HL-60 (cell line): ENCODE results near the gene CLIC6.

ENCODE experiments used
- DNase-seq, 2 experiments: peaks; one replicate each; pipeline ENCODE4 v3.0.0-alpha.2; 2010 to 2020; ENCODE audit warnings: low read depth in 1 of 2, low spot score in 1 of 2
- H3K27ac ChIP-seq: fragments of 250-450 bp; sonication (Bioruptor Pico); replicated peaks from 2 replicates; pipeline ENCODE4 v1.5.1; 2020; ENCODE audit warnings: mild to moderate bottlenecking, moderate library complexity
- H3K27me3 ChIP-seq: fragments of 250-450 bp; sonication (Bioruptor Pico); 2 replicates; pipeline ENCODE4 v1.5.1; 2021; ENCODE audit warnings: mild to moderate bottlenecking, moderate library complexity; ENCODE audit not compliant: insufficient read depth, poor library complexity, severe bottlenecking
- H3K4me3 ChIP-seq: replicated peaks from 2 replicates; pipeline ENCODE4 v1.5.1; 2011; ENCODE audit warnings: mild to moderate bottlenecking, control low read depth, low read length; ENCODE audit not compliant: insufficient read depth
- GABPA ChIP-seq: IDR thresholded peaks from 2 replicates; pipeline ENCODE4 v1.6.1; 2012; ENCODE audit warnings: low read depth
- POLR2AphosphoS5 ChIP-seq: IDR thresholded peaks from 2 replicates; pipeline ENCODE4 v1.6.1; 2012; ENCODE audit warnings: low read depth
- SPI1 ChIP-seq: IDR thresholded peaks from 2 replicates; pipeline ENCODE4 v1.6.1; 2012; ENCODE audit warnings: low read depth, mild to moderate bottlenecking, borderline replicate concordance
- TF ChIP-seq, protein P1 (sequence below): IDR thresholded peaks from 2 replicates; pipeline ENCODE4 v1.6.1; 2012; ENCODE audit warnings: low read depth; ENCODE audit not compliant: insufficient replicate concordance
- TF ChIP-seq, protein P2 (sequence below): IDR thresholded peaks from one replicate; pipeline ENCODE4 v1.5.1; 2011; ENCODE audit warnings: low read length, control low read depth, inconsistent platforms; ENCODE audit not compliant: insufficient read depth

Gene CLIC6

DNA sequence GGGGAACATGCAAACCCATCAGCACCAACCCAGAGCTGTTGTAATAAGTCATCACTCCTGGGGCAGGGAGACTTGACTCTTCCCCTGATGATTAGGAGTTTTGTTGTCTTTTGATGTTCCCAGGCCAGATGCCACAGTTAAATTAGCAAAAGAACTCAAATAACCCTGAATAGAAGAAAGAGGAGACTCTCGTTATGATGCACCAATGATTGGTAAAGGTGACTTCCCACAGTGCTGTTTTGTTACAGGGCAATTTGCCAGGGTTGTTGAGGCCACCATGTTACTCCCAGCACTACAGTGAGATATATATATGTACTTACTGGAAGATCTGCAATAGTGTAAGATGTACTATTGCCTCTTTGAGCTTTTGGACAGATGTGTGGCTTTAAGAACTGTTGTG lies 29.5 kb upstream of the CLIC6 start:
- no peak for TF ChIP-seq GABPA
- TF ChIP-seq, protein P1, sequence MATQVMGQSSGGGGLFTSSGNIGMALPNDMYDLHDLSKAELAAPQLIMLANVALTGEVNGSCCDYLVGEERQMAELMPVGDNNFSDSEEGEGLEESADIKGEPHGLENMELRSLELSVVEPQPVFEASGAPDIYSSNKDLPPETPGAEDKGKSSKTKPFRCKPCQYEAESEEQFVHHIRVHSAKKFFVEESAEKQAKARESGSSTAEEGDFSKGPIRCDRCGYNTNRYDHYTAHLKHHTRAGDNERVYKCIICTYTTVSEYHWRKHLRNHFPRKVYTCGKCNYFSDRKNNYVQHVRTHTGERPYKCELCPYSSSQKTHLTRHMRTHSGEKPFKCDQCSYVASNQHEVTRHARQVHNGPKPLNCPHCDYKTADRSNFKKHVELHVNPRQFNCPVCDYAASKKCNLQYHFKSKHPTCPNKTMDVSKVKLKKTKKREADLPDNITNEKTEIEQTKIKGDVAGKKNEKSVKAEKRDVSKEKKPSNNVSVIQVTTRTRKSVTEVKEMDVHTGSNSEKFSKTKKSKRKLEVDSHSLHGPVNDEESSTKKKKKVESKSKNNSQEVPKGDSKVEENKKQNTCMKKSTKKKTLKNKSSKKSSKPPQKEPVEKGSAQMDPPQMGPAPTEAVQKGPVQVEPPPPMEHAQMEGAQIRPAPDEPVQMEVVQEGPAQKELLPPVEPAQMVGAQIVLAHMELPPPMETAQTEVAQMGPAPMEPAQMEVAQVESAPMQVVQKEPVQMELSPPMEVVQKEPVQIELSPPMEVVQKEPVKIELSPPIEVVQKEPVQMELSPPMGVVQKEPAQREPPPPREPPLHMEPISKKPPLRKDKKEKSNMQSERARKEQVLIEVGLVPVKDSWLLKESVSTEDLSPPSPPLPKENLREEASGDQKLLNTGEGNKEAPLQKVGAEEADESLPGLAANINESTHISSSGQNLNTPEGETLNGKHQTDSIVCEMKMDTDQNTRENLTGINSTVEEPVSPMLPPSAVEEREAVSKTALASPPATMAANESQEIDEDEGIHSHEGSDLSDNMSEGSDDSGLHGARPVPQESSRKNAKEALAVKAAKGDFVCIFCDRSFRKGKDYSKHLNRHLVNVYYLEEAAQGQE: no peak
- TF ChIP-seq, protein P2, sequence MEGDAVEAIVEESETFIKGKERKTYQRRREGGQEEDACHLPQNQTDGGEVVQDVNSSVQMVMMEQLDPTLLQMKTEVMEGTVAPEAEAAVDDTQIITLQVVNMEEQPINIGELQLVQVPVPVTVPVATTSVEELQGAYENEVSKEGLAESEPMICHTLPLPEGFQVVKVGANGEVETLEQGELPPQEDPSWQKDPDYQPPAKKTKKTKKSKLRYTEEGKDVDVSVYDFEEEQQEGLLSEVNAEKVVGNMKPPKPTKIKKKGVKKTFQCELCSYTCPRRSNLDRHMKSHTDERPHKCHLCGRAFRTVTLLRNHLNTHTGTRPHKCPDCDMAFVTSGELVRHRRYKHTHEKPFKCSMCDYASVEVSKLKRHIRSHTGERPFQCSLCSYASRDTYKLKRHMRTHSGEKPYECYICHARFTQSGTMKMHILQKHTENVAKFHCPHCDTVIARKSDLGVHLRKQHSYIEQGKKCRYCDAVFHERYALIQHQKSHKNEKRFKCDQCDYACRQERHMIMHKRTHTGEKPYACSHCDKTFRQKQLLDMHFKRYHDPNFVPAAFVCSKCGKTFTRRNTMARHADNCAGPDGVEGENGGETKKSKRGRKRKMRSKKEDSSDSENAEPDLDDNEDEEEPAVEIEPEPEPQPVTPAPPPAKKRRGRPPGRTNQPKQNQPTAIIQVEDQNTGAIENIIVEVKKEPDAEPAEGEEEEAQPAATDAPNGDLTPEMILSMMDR: no peak
- TF ChIP-seq SPI1: no peak
- TF ChIP-seq POLR2AphosphoS5: no peak
- DNase-seq: no peak

DNA sequence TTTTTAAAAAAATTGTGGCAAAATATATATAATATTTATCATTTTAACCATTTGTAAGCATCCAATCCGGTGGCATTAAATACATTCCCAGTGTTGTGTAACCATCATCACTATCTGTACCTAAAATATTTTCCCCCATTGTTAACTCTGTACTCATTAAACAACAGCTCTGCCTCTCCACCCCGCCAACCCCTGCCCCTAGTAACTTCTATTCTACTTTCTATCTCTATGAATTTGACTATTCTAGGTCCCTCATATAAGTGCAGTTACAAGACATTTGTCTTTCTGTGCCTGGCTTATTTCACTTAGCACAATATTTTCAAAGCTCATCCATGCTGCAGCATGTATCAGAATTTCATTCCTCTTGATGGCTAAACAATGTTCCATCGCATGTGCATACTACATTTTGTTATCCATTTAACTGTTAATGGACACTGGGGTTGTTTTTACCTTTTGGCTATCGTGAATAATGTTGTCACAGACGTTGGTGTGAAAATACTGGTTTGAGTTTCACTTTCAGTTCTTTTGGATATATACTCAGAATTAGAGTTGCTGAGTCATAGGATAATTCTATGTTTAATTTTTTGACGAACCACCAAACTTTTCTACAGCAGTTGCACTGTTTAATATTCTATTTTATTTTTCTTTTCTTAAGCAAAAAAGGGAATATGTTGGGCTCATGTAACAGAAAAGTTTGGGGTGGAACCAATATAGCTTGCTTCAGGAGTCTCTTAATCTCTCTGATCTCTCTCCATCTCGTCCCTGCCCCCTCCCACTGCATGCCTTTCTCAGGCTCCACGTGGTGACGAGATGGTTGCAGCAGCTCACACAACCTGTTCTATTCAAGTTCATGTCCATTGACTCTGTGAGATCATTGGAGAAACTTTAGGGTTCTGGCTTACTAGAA lies 28.7 kb upstream of the CLIC6 start:
- DNase-seq: no peak
- H3K4me3 ChIP-seq: no peak overlapping the region
- no peaks in the 10 kb centered on the region for H3K27me3 ChIP-seq
- no peak overlapping the region for H3K27ac ChIP-seq
- TF ChIP-seq POLR2AphosphoS5: no peak
- TF ChIP-seq GABPA: no peak
- no peak for TF ChIP-seq SPI1
- TF ChIP-seq, protein P2: no peak
- TF ChIP-seq, protein P1: no peak

More for the DNA sequence above, 29.5 kb upstream of the CLIC6 start:
- H3K4me3 ChIP-seq: no peak overlapping the region
- no peaks in the 10 kb centered on the region for H3K27me3 ChIP-seq
- H3K27ac ChIP-seq: no peak overlapping the region

DNA sequence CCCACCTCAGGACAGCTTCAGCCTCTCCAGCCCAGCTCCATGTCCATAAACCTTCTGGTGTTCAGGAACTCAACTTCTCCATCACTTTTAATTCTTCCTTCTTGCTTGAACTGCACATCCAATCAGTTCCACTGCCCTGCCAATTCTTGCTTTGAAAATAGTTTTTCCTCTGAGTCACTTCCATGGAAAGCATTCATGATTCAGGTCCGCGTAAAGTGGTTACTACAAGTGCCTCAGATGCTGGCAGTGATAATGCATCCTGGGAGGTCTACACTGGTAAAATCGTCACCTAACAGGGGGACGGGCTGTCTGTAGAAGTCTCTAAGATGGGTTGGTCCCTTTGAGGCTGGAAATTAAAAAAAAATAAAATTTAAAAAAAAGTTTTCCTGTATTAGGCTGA lies 27.9 kb upstream of the CLIC6 start:
- no peak overlapping the region for H3K4me3 ChIP-seq
- no peak for DNase-seq
- TF ChIP-seq, protein P2: no peak
- TF ChIP-seq, protein P1: no peak
- TF ChIP-seq POLR2AphosphoS5 (no peak), GABPA (no peak), SPI1 (no peak)
- H3K27me3 ChIP-seq: no peaks in the 10 kb centered on the region
- no peak overlapping the region for H3K27ac ChIP-seq
